ENCODE measurements around the gene ELANE. TPM values are rescaled to one million over a fixed set of nuclear protein-coding genes. Genes with fewer than 3 reads are reported as not detected.

ELANE gene
- total and polyA plus RNA-seq, 2 donors (not counting 1 experiment from before 2014, with no cell fraction given) = 0.48 to 0.66 TPM

DNA sequence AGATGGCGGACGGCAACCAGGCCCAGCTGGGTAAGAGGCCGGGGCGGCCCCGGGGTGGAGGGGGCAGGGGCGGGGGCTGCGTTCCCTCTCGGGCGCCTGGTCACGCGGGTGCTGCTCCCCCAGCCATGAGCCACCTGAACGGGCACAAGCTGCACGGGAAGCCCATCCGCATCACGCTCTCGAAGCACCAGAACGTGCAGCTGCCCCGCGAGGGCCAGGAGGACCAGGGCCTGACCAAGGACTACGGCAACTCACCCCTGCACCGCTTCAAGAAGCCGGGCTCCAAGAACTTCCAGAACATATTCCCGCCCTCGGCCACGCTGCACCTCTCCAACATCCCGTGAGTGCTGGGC, 43.7 kb upstream of the ELANE start:
- H3K4me1 ChIP-seq (ENCODE audit: control insufficient read depth, extremely low read depth, insufficient read depth, low read length) = no peaks in the 10 kb centered on the region
- TF ChIP-seq EZH2 (IDR thresholded peaks at IDR 0.05; ENCODE audit: low read length, missing control alignments) = no peak
- TF ChIP-seq, protein P1, sequence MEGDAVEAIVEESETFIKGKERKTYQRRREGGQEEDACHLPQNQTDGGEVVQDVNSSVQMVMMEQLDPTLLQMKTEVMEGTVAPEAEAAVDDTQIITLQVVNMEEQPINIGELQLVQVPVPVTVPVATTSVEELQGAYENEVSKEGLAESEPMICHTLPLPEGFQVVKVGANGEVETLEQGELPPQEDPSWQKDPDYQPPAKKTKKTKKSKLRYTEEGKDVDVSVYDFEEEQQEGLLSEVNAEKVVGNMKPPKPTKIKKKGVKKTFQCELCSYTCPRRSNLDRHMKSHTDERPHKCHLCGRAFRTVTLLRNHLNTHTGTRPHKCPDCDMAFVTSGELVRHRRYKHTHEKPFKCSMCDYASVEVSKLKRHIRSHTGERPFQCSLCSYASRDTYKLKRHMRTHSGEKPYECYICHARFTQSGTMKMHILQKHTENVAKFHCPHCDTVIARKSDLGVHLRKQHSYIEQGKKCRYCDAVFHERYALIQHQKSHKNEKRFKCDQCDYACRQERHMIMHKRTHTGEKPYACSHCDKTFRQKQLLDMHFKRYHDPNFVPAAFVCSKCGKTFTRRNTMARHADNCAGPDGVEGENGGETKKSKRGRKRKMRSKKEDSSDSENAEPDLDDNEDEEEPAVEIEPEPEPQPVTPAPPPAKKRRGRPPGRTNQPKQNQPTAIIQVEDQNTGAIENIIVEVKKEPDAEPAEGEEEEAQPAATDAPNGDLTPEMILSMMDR (conservative IDR thresholded peaks at IDR 0.05 in 1 of 2, IDR thresholded peaks at IDR 0.05 in 1 of 2; ENCODE audit: low read depth in 1 of 2, low read length in 2 of 2) = no peak
- H3K36me3 ChIP-seq (ENCODE audit: control insufficient read depth, insufficient read depth, low read length) = peaks cover 62% of the 10 kb centered on the region
- H2AFZ ChIP-seq (ENCODE audit: low read length) = no peak overlapping the region
- H3K4me2 ChIP-seq (ENCODE audit: extremely low read depth, insufficient read depth, low read length) = no peak overlapping the region
- H3K9ac ChIP-seq (ENCODE audit: insufficient read depth, low read length) = no peak overlapping the region
- no peaks in the 10 kb centered on the region for H4K20me1 ChIP-seq (ENCODE audit: control insufficient read depth, extremely low read depth, insufficient read depth, low read length)
- H3K27me3 ChIP-seq (ENCODE audit: control insufficient read depth, insufficient read depth, low read length) = no peaks in the 10 kb centered on the region
- no peak overlapping the region for H3K4me3 ChIP-seq (replicated peaks in 1 of 4; ENCODE audit: control extremely low read depth in 1 of 4, insufficient read depth in 1 of 4, low read depth in 3 of 4, low read length in 4 of 4)
- no peaks in the 10 kb centered on the region for H3K9me3 ChIP-seq (ENCODE audit: control insufficient read depth, insufficient read depth, low read depth, low read length)
- H3K27ac ChIP-seq (ENCODE audit: insufficient read depth, low read length) = no peak overlapping the region
- peaks cover 60% of the 10 kb centered on the region for H3K79me2 ChIP-seq (ENCODE audit: control insufficient read depth, insufficient read depth, low read length)
- no peak for DNase-seq (ENCODE audit: low read depth in 2 of 2)

DNA sequence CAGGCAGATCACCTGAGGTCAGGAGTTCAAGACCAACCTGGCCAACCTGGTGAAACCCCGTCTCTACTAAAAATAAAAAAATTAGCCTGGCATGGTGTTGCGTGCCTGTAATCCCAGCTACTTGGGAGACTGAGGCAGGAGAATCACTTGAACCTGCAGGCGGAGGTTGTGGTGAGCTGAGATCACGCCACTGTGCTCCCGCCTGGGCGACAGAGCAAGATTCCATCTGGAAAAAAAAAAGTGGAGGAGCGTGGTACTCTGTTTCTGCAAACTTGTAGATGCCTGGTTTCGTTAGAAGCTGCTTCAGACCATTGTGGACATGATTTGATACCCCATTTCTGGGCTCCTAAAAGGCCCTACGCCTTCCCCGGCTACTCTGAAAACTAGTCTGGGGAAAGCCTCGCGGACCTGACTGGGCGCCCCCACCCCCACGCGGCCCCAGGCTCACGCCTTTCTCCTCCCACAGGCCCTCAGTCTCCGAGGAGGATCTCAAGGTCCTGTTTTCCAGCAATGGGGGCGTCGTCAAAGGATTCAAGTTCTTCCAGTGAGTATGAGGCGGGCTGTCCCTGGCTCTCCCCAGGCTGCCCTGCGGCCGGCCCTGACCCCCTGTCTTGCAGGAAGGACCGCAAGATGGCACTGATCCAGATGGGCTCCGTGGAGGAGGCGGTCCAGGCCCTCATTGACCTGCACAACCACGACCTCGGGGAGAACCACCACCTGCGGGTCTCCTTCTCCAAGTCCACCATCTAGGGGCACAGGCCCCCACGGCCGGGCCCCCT, 41.8 kb upstream of the ELANE start:
- Histone ChIP-seq H3K9me3 (ENCODE audit: control insufficient read depth, insufficient read depth, low read depth, low read length) (no peaks in the 10 kb centered on the region), H3K79me2 (ENCODE audit: control insufficient read depth, insufficient read depth, low read length) (peaks cover 42% of the 10 kb centered on the region), H3K27ac (ENCODE audit: insufficient read depth, low read length) (no peak overlapping the region), H3K4me1 (ENCODE audit: control insufficient read depth, extremely low read depth, insufficient read depth, low read length) (no peaks in the 10 kb centered on the region), H3K36me3 (ENCODE audit: control insufficient read depth, insufficient read depth, low read length) (peaks cover 52% of the 10 kb centered on the region), H3K27me3 (ENCODE audit: control insufficient read depth, insufficient read depth, low read length) (no peaks in the 10 kb centered on the region), H2AFZ (ENCODE audit: low read length) (no peak overlapping the region), H4K20me1 (ENCODE audit: control insufficient read depth, extremely low read depth, insufficient read depth, low read length) (no peaks in the 10 kb centered on the region), H3K4me3 (replicated peaks in 1 of 4; ENCODE audit: control extremely low read depth in 1 of 4, insufficient read depth in 1 of 4, low read depth in 3 of 4, low read length in 4 of 4) (no peak overlapping the region), H3K9ac (ENCODE audit: insufficient read depth, low read length) (no peak overlapping the region), H3K4me2 (ENCODE audit: extremely low read depth, insufficient read depth, low read length) (no peak overlapping the region)
- no peak for DNase-seq (ENCODE audit: low read depth in 2 of 2)
- TF ChIP-seq, protein P1 (conservative IDR thresholded peaks at IDR 0.05 in 1 of 2, IDR thresholded peaks at IDR 0.05 in 1 of 2; ENCODE audit: low read depth in 1 of 2, low read length in 2 of 2) = no peak
- TF ChIP-seq EZH2 (IDR thresholded peaks at IDR 0.05; ENCODE audit: low read length, missing control alignments) = no peak

DNA sequence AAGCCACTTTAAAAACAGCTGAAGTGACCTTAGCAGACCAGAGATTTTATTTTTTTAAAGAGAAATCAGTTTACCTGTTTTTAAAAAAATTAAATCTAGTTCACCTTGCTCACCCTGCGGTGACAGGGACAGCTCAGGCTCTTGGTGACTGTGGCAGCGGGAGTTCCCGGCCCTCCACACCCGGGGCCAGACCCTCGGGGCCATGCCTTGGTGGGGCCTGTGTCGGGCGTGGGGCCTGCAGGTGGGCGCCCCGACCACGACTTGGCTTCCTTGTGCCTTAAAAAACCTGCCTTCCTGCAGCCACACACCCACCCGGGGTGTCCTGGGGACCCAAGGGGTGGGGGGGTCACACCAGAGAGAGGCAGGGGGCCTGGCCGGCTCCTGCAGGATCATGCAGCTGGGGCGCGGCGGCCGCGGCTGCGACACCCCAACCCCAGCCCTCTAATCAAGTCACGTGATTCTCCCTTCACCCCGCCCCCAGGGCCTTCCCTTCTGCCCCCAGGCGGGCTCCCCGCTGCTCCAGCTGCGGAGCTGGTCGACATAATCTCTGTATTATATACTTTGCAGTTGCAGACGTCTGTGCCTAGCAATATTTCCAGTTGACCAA, 41.1 kb upstream of the ELANE start:
- no peak for DNase-seq (ENCODE audit: low read depth in 2 of 2)
- no peaks in the 10 kb centered on the region for H3K9me3 ChIP-seq (ENCODE audit: control insufficient read depth, insufficient read depth, low read depth, low read length)

More for the DNA sequence above, 41.1 kb upstream of the ELANE start:
- no peaks in the 10 kb centered on the region for H4K20me1 ChIP-seq (ENCODE audit: control insufficient read depth, extremely low read depth, insufficient read depth, low read length)
- no peak overlapping the region for H3K4me3 ChIP-seq (replicated peaks in 1 of 4; ENCODE audit: control extremely low read depth in 1 of 4, insufficient read depth in 1 of 4, low read depth in 3 of 4, low read length in 4 of 4)
- no peaks in the 10 kb centered on the region for H3K27me3 ChIP-seq (ENCODE audit: control insufficient read depth, insufficient read depth, low read length)
- peaks cover 34% of the 10 kb centered on the region for H3K79me2 ChIP-seq (ENCODE audit: control insufficient read depth, insufficient read depth, low read length)
- H3K36me3 ChIP-seq (ENCODE audit: control insufficient read depth, insufficient read depth, low read length) = peaks cover 49% of the 10 kb centered on the region
- no peak overlapping the region for H2AFZ ChIP-seq (ENCODE audit: low read length)
- no peak overlapping the region for H3K4me2 ChIP-seq (ENCODE audit: extremely low read depth, insufficient read depth, low read length)
- no peak overlapping the region for H3K27ac ChIP-seq (ENCODE audit: insufficient read depth, low read length)
- H3K4me1 ChIP-seq (ENCODE audit: control insufficient read depth, extremely low read depth, insufficient read depth, low read length) = no peaks in the 10 kb centered on the region
- TF ChIP-seq, protein P1 (conservative IDR thresholded peaks at IDR 0.05 in 1 of 2, IDR thresholded peaks at IDR 0.05 in 1 of 2; ENCODE audit: low read depth in 1 of 2, low read length in 2 of 2) = no peak
- no peak for TF ChIP-seq EZH2 (IDR thresholded peaks at IDR 0.05; ENCODE audit: low read length, missing control alignments)
- no peak overlapping the region for H3K9ac ChIP-seq (ENCODE audit: insufficient read depth, low read length)
